KOPT-K1 (cell line): ENCODE measurements around the gene TAOK2.
"Not testable (repeated sequence)": the region's sequence is repeated elsewhere in the genome, so short reads cannot be mapped to it uniquely, and the experiment has no call there.

Experiments
- H3K27ac ChIP-seq: fragments of 200-600 bp; sonication (generic); 2 replicates; pipeline ENCODE4 v1.5.1; 2016; ENCODE audit warnings: antibody characterized with exemption, mild to moderate bottlenecking, low read depth, low read length; ENCODE audit not compliant: poor library complexity, severe bottlenecking
- H3K36me3 ChIP-seq: fragments of 200-600 bp; sonication (generic); 2 replicates; pipeline ENCODE4 v1.5.1; 2017; ENCODE audit warnings: antibody characterized with exemption, mild to moderate bottlenecking, low read length, moderate library complexity; ENCODE audit not compliant: insufficient read depth
- H3K9me3 ChIP-seq: fragments of 200-600 bp; sonication (generic); 2 replicates; pipeline ENCODE4 v1.5.1; 2017; ENCODE audit warnings: antibody characterized with exemption, low read length, mild to moderate bottlenecking; ENCODE audit not compliant: insufficient read depth, poor library complexity, severe bottlenecking

The TAOK2 gene

DNA sequence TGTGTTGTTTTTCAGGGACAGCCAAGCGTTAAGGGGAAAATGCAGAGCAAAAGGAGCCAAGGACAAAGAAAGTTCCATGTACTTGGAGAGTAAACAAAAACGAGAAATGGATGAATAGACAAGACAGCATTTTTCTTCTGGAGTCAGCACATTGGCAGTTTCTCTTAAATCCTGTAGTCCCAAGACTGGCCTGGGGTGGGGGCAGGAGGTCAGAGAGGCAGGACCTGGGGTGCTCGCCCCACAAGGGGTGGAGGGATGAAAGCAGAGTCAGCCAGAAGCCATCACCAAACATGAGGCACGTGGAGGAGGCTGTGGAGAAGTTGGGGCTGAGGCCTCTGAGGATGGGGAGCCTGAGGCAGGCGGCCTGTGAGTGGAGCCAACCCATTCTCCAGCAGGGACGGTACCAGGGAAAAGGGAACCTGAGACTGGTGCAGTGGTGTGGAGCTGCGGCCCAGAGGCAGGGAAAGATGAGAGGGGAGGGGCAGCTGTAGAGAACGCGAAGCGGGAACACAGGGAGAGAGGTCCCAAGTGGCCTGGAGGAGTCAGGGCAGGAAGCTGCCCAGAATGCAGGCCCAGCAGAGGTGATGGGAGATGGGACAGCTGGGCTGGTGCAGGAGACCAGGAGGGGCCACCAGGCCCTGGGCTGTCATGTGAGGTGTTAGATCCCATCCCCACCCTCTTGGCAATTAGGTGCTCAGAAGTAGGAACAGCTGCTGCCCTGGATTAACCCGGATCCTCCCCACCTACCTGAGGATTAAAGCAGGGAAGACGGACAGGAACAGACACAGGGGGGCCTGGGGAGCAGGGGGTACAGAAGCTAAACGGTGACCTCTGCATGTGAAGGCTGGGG is 54.1 kb downstream of the TAOK2 start:
- Histone ChIP-seq H3K36me3 (no peaks in the 10 kb centered on the region), H3K27ac (no peak overlapping the region), H3K9me3 (no peaks in the 10 kb centered on the region)

- H3K36me3 ChIP-seq: no peaks in the 10 kb centered on the region
- H3K27ac ChIP-seq: no peak overlapping the region
- H3K9me3 ChIP-seq: no peaks in the 10 kb centered on the region
These were observed 54.9 kb downstream of the TAOK2 start for GRCh38 chr16:30028438-30029076.

DNA sequence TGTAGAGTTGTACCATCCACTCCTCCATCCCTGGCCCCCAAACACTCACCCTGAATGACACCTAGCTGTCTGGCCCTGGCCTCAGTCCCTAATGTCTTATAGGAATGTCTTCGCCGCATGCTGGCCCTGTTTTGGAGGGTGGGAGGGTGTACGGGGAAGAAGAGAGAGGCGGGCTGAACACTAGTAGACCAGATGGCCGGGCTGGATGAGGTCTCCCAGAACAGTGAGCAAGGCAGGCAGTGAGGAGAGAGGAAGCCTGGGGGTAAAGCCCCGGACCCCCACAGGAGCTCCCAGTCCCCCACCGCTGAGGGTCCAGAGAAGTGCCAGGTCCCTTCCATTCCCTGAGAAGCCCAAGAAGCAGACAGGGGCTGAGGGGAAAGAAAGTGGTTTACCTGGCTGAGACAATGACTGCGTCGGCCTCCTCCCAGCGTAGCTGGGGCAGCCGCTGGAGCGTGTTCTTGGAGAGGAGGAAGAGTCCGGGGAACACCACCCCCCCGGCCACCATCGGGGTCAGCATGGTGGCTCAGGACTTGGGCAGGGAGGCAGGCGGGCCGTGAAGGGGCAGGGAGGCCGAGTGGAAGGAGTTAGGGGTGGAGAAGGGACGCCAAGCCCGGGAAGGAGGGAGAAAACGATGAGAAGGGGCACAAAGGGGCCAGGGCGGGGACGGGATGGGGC is 56.5 kb downstream of the TAOK2 start:
- H3K27ac ChIP-seq: no peak overlapping the region
- no peaks in the 10 kb centered on the region for H3K9me3 ChIP-seq
- no peaks in the 10 kb centered on the region for H3K36me3 ChIP-seq

- Histone ChIP-seq H3K9me3 (no peaks in the 10 kb centered on the region), H3K27ac (no peak within 1 kb of the TSS), H3K36me3 (no peaks in the 10 kb centered on the region)
These were observed 57.3 kb downstream of the TAOK2 start, which contains the start of gene TLCD3B for GRCh38 chr16:30030841-30031413. Gene TLCD3B (minus strand): TSS chr16:30031271. CDS start chr16:30030527, 744 bp downstream.

DNA sequence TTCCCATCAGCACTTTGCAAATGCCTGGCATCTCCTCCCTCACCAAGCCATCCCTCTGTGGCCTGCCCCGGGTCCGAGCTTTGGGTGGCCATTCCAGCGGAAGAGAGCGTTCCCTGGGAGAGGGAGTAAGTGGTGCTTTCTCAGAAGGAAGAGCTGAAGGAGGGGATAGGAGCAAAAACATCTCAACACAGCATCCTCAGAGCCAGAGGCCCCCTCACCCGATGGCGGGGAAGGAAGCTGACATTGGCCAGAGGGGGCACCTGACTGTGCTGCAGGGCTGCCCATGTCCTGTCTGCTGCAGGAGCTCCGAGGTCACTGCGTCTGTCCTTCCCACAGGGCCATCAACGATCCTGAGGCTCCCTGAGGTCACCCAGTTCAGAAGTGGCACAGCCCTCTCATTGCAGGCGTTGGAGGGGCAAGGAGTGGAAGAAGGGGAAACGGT is 57.8 kb downstream of the TAOK2 start:
- H3K27ac ChIP-seq: no peak overlapping the region
- no peaks in the 10 kb centered on the region for H3K9me3 ChIP-seq
- no peaks in the 10 kb centered on the region for H3K36me3 ChIP-seq

DNA sequence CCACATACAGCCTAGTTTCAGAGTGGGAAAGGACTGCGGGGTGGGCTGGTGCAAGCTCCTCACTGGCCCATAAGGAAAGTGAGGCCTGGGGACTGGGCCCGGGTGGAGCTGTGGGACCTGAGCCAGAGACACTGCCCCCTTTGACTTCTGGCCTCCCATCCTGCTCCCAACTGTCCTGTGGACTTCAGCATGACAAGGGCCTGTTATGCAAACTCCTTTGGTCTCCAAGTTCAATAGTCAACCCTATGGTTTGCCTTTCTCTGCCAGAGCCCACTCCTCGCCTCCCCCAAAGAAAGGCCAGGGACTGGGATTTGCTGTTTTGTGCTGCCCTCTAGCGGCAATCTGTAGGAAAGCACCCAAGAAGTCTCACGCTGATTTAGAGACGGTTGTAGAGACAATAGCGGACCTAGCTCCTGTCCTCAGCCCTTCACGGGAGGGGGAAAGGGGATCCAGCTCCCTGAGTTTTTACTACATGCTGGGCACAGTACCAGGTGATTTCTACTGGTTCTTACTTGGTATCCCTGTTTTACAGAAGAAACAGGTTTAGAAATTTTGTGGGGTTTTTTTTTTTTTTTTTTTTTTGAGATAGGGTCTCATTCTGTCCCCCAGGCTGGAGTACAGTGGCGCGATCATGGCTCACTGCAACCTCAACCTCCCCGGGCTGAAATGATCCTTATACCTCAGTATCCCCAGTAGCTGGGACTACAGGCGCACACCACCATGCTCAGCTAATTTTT is 58.6 kb downstream of the TAOK2 start:
- Histone ChIP-seq H3K27ac (no peak overlapping the region), H3K36me3 (no peaks in the 10 kb centered on the region), H3K9me3 (no peaks in the 10 kb centered on the region)

DNA sequence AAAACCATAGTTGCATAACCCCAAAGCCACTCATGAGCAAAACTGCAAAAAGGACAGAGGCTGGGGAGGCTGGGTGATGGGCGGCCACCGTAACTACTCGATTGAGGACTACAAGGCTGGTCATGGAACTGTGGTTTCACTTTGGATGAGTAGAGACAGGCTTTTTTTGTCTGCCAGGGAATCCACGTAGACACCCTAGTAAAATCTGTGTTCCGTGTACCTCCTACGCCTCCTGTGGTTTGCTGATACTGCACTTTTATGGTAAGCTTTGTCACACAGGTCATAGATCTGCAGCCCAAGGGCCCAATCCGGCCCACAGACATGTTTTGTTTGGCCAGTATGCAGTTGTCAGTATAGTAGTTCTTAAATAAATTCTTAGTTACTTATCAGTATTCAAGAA is 59.6 kb downstream of the TAOK2 start:
- Histone ChIP-seq H3K36me3 (no peaks in the 10 kb centered on the region), H3K9me3 (no peaks in the 10 kb centered on the region), H3K27ac (no peak overlapping the region)

- no peaks in the 10 kb centered on the region for H3K9me3 ChIP-seq
- H3K36me3 ChIP-seq: no peaks in the 10 kb centered on the region
- no peak overlapping the region for H3K27ac ChIP-seq
These were observed 66.6 kb downstream of the TAOK2 start for GRCh38 chr16:30040221-30040620.

- H3K27ac ChIP-seq, H3K36me3 ChIP-seq, H3K9me3 ChIP-seq: not testable (repeated sequence)
These were observed 67.0 kb downstream of the TAOK2 start for GRCh38 chr16:30040690-30041089.

- no peaks in the 10 kb centered on the region for H3K36me3 ChIP-seq
- no peak overlapping the region for H3K27ac ChIP-seq
- H3K9me3 ChIP-seq: no peaks in the 10 kb centered on the region
These were observed 68.2 kb downstream of the TAOK2 start for GRCh38 chr16:30041841-30042240.
